CD4-positive, alpha-beta memory T cell (primary cell): ENCODE results near the gene METTL1. TPM values are rescaled to one million over a fixed set of nuclear protein-coding genes. Genes with fewer than 3 reads are reported as not detected.

Source experiments
- CTCF ChIA-PET: fragments of 350-600 bp; sonication (Branson Sonifier 250); formaldehyde crosslinking; loops from one replicate; lab custom pipeline; 2021; ENCODE audit warnings: inconsistent platforms; ENCODE audit not compliant: partially characterized antibody; lab: Charles Lee
- POLR2A ChIA-PET: fragments of 350-600 bp; sonication (Branson Sonifier 250); formaldehyde crosslinking; loops from one replicate; lab custom pipeline; 2021; ENCODE audit not compliant: partially characterized antibody; lab: Charles Lee
- DNase-seq, 5 donors: peaks; one replicate each; pipeline versions ENCODE4 v3.0.0 to v3.0.0-alpha.2; 2020 to 2022; ENCODE audit warnings: mixed read lengths in 1 of 5
- H3K27ac ChIP-seq: one replicate; pipeline ENCODE4 v1.7.0; 2013; ENCODE audit warnings: low read depth, low read length
- H3K27me3 ChIP-seq: 2 replicates; pipeline ENCODE4 v1.7.0; 2013; ENCODE audit warnings: mild to moderate bottlenecking, low read length, moderate library complexity; ENCODE audit not compliant: insufficient read depth
- H3K36me3 ChIP-seq: 2 replicates; pipeline ENCODE4 v1.7.0; 2013; ENCODE audit warnings: mild to moderate bottlenecking, low read length, moderate library complexity; ENCODE audit not compliant: insufficient read depth
- H3K4me1 ChIP-seq: 2 replicates; pipeline ENCODE4 v1.7.0; 2013; ENCODE audit warnings: mild to moderate bottlenecking, low read length, moderate library complexity; ENCODE audit not compliant: insufficient read depth
- H3K4me3 ChIP-seq, 2 donors: one replicate each; pipeline ENCODE4 v1.7.0; 2013; ENCODE audit warnings: low read length in 2 of 2, mild to moderate bottlenecking in 1 of 2
- H3K9me3 ChIP-seq, 2 donors: one replicate each; pipeline ENCODE4 v1.7.0; 2013; ENCODE audit warnings: low read length in 2 of 2, control low read depth in 1 of 2; ENCODE audit not compliant: control insufficient read depth in 1 of 2
- H3K27ac Mint-ChIP-seq, 7 donors: one replicate each; pipeline ENCODE4 v1.8.0; 2020 to 2021; ENCODE audit warnings: mixed read lengths in 7 of 7, mild to moderate bottlenecking in 6 of 7, inconsistent platforms in 3 of 7, moderate library complexity in 3 of 7
- H3K27me3 Mint-ChIP-seq, 2 donors: one replicate each; pipeline ENCODE4 v1.8.0; 2020 to 2021; ENCODE audit warnings: mixed read lengths in 2 of 2
- H3K36me3 Mint-ChIP-seq, 2 donors: one replicate each; pipeline ENCODE4 v1.8.0; 2020 to 2021; ENCODE audit warnings: mixed read lengths in 2 of 2, inconsistent platforms in 1 of 2, mild to moderate bottlenecking in 1 of 2
- H3K4me1 Mint-ChIP-seq, 4 donors: one replicate each; pipeline ENCODE4 v1.8.0; 2020 to 2021; ENCODE audit warnings: mixed read lengths in 4 of 4, mild to moderate bottlenecking in 1 of 4
- H3K4me3 Mint-ChIP-seq, 8 donors: one replicate each; pipeline ENCODE4 v1.8.0; 2020 to 2021; ENCODE audit warnings: mixed read lengths in 8 of 8, mild to moderate bottlenecking in 7 of 8, moderate library complexity in 6 of 8, inconsistent platforms in 3 of 8
- H3K9me3 Mint-ChIP-seq, 8 donors: one replicate each; pipeline ENCODE4 v1.8.0; 2020 to 2021; ENCODE audit warnings: mixed read lengths in 8 of 8, mild to moderate bottlenecking in 5 of 8, inconsistent platforms in 3 of 8, moderate library complexity in 1 of 8
- intact Hi-C: fragments of 100-400 bp; cut with micrococcal nuclease; formaldehyde crosslinking; loops from one replicate; pipeline ENCODE4 v1.15.1; 2023
- polyA plus RNA-seq, 2 donors: library from polyadenylated mRNA; unstranded; fragments of 300-500 nt; fragmentation: Illumina TruSeq; gene quantifications; one replicate each; pipeline ENCODE4 v1.2.3, GENCODE V29; 2021
- total RNA-seq, 2 experiments: library from RNA; stranded (reverse); gene quantifications; one replicate each; pipeline ENCODE4 v1.2.3, GENCODE V29; 2021

METTL1 gene
- total and polyA plus RNA-seq, 4 experiments from 2014 or later: 9.9 to 19.1 (median 13.6) TPM

- Mint-ChIP-seq H3K9me3 (peaks cover 0 to 3% (median 0%) of the 10 kb centered on the region in 8 donors), H3K36me3 (peaks cover 4 to 39% of the 10 kb centered on the region in 2 donors), H3K27me3 (no peaks in the 10 kb centered on the region), H3K27ac (no peak overlapping the region), H3K4me3 (no peak overlapping the region), H3K4me1 (peaks cover 0 to 4% (median under 1%) of the 10 kb centered on the region in 4 donors)
- intact Hi-C loops: no loop called here
- Histone ChIP-seq H3K27me3 (no peaks in the 10 kb centered on the region), H3K9me3 (no peaks in the 10 kb centered on the region), H3K27ac (no peak overlapping the region), H3K36me3 (peaks cover 7% of the 10 kb centered on the region), H3K4me1 (no peaks in the 10 kb centered on the region), H3K4me3 (no peak overlapping the region)
- ChIA-PET CTCF (interaction anchor here (1.3 to 1.5 kb wide), 2 partner anchors 11 to 93 kb away, joined by 3 to 4 read pairs; no protein-coding TSS in a partner anchor), POLR2A (no interaction called here)
- DNase-seq: no peak
Measured at GRCh38 chr12:57810450-57810849, 38.5 kb upstream of the METTL1 start.

GRCh38 chr12:57809425-57809824 is 37.5 kb upstream of the METTL1 start:
- POLR2A ChIA-PET: no interaction called here
- CTCF ChIA-PET: interaction anchor here (0.9 to 1.3 kb wide), 3 partner anchors 10 to 96 kb away, joined by 3 to 5 read pairs (median 3); no protein-coding TSS in a partner anchor
- Histone ChIP-seq H3K4me1 (no peaks in the 10 kb centered on the region), H3K4me3 (no peak overlapping the region), H3K36me3 (peaks cover 7% of the 10 kb centered on the region), H3K9me3 (no peaks in the 10 kb centered on the region), H3K27ac (no peak overlapping the region), H3K27me3 (no peaks in the 10 kb centered on the region)
- intact Hi-C loops: no loop called here
- Mint-ChIP-seq H3K27me3 (no peaks in the 10 kb centered on the region), H3K9me3 (peaks cover 0 to 3% (median 0%) of the 10 kb centered on the region in 8 donors), H3K36me3 (peaks cover 4 to 39% of the 10 kb centered on the region in 2 donors), H3K27ac (no peak overlapping the region), H3K4me3 (no peak overlapping the region), H3K4me1 (peaks cover 0 to 4% (median under 1%) of the 10 kb centered on the region in 4 donors)
- no peak for DNase-seq

- Histone ChIP-seq H3K4me1 (no peaks in the 10 kb centered on the region), H3K27me3 (no peaks in the 10 kb centered on the region), H3K27ac (no peak overlapping the region), H3K9me3 (no peaks in the 10 kb centered on the region), H3K36me3 (peaks cover 7% of the 10 kb centered on the region), H3K4me3 (no peak overlapping the region)
- H3K36me3 Mint-ChIP-seq: peaks cover 4 to 45% of the 10 kb centered on the region in 2 donors
- H3K27me3 Mint-ChIP-seq: no peaks in the 10 kb centered on the region
- DNase-seq: no peak
- ChIA-PET POLR2A (no interaction called here), CTCF (interaction anchor here (0.9 to 1.9 kb wide), 4 partner anchors 15 to 98 kb away, joined by 3 to 5 read pairs (median 4); no protein-coding TSS in a partner anchor)
- intact Hi-C loops: no loop called here
- H3K27ac Mint-ChIP-seq: no peak overlapping the region
- peaks cover 0 to 1% (median 0%) of the 10 kb centered on the region in 8 donors for H3K9me3 Mint-ChIP-seq
- H3K4me1 Mint-ChIP-seq: peaks cover 0 to 4% (median under 1%) of the 10 kb centered on the region in 4 donors
- H3K4me3 Mint-ChIP-seq: no peak overlapping the region
Measured at GRCh38 chr12:57808351-57808750, 36.4 kb upstream of the METTL1 start.

- Histone ChIP-seq H3K9me3 (no peaks in the 10 kb centered on the region), H3K4me3 (no peak overlapping the region), H3K36me3 (peaks cover 17% of the 10 kb centered on the region), H3K4me1 (no peaks in the 10 kb centered on the region), H3K27me3 (no peaks in the 10 kb centered on the region), H3K27ac (no peak overlapping the region)
- CTCF ChIA-PET: interaction anchor here (1.2 to 7.3 kb wide), 5 partner anchors 11 to 98 kb away, joined by 3 to 125 read pairs (median 4); no protein-coding TSS in a partner anchor
- Mint-ChIP-seq H3K27me3 (no peaks in the 10 kb centered on the region), H3K4me3 (no peak overlapping the region), H3K9me3 (peaks cover 0 to 1% (median 0%) of the 10 kb centered on the region in 8 donors), H3K36me3 (peaks cover 9 to 55% of the 10 kb centered on the region in 2 donors), H3K27ac (peak overlapping the region in 2 of 7 donors; percentile 16 to 19), H3K4me1 (peaks cover 0 to 1% (median 0%) of the 10 kb centered on the region in 4 donors)
- POLR2A ChIA-PET: interaction anchor here (0.6 to 0.8 kb wide), 2 partner anchors 11 to 37 kb away, joined by 3 to 5 read pairs; partner anchors contain the start of gene AVIL
- no peak for DNase-seq
- intact Hi-C loops: no loop called here
Measured at GRCh38 chr12:57807285-57807684, 35.4 kb upstream of the METTL1 start.

- Histone ChIP-seq H3K4me1 (no peaks in the 10 kb centered on the region), H3K27me3 (no peaks in the 10 kb centered on the region), H3K36me3 (peaks cover 22% of the 10 kb centered on the region), H3K4me3 (no peak overlapping the region), H3K9me3 (no peaks in the 10 kb centered on the region), H3K27ac (no peak overlapping the region)
- ChIA-PET CTCF (interaction anchor here (1.2 to 7.3 kb wide), 6 partner anchors 9 to 98 kb away, joined by 3 to 125 read pairs (median 4); no protein-coding TSS in a partner anchor), POLR2A (interaction anchor here (0.6 to 0.8 kb wide), 2 partner anchors 11 to 36 kb away, joined by 3 to 5 read pairs; partner anchors contain the start of gene AVIL)
- Mint-ChIP-seq H3K27me3 (no peaks in the 10 kb centered on the region), H3K27ac (peak overlapping the region in 3 of 7 donors; percentile 61 to 73 (median 72)), H3K4me1 (peaks cover 0 to under 1% (median 0%) of the 10 kb centered on the region in 4 donors), H3K36me3 (peaks cover 9 to 58% of the 10 kb centered on the region in 2 donors), H3K9me3 (peaks cover 0 to 1% (median 0%) of the 10 kb centered on the region in 8 donors), H3K4me3 (no peak overlapping the region)
- no peak for DNase-seq
- intact Hi-C loops: no loop called here
Measured at GRCh38 chr12:57806677-57807076, 34.8 kb upstream of the METTL1 start.

- peaks cover 15 to 61% of the 10 kb centered on the region in 2 donors for H3K36me3 Mint-ChIP-seq
Measured at GRCh38 chr12:57803319-57803893, 31.5 kb upstream of the METTL1 start.

More at GRCh38 chr12:57803319-57803893, 31.5 kb upstream of the METTL1 start:
- intact Hi-C loops: loop anchor here (1.0 kb wide), 2 partner anchors 28 to 102 kb away; no protein-coding TSS in a partner anchor
- H3K27ac Mint-ChIP-seq: peak overlapping the region in 4 of 7 donors; percentile 22 to 64 (median 33)
- H3K4me1 Mint-ChIP-seq: no peaks in the 10 kb centered on the region
- Histone ChIP-seq H3K4me3 (no peak overlapping the region), H3K9me3 (no peaks in the 10 kb centered on the region), H3K36me3 (peaks cover 30% of the 10 kb centered on the region), H3K4me1 (no peaks in the 10 kb centered on the region), H3K27me3 (no peaks in the 10 kb centered on the region), H3K27ac (no peak overlapping the region)
- DNase-seq: peak in 4 of 5 donors; percentile 13 to 31 (median 26)
- H3K9me3 Mint-ChIP-seq: peaks cover 0 to 1% (median 0%) of the 10 kb centered on the region in 8 donors
- ChIA-PET POLR2A (interaction anchor here (0.7 to 2.0 kb wide), 4 partner anchors 9 to 100 kb away, joined by 3 to 10 read pairs (median 4); partner anchors contain the start of gene AVIL), CTCF (interaction anchor here (0.6 to 7.3 kb wide), 21 partner anchors 9 to 170 kb away, joined by 3 to 125 read pairs (median 9); partner anchors contain the start of gene AVIL)
- no peaks in the 10 kb centered on the region for H3K27me3 Mint-ChIP-seq
- H3K4me3 Mint-ChIP-seq: no peak overlapping the region
